NCI-H146 (cell line): ENCODE data around the gene CADPS2.

Experiments
- DNase-seq: peaks from one replicate; lab custom pipeline; 2025; lab: John Stamatoyannopoulos, UW

The CADPS2 gene

DNA sequence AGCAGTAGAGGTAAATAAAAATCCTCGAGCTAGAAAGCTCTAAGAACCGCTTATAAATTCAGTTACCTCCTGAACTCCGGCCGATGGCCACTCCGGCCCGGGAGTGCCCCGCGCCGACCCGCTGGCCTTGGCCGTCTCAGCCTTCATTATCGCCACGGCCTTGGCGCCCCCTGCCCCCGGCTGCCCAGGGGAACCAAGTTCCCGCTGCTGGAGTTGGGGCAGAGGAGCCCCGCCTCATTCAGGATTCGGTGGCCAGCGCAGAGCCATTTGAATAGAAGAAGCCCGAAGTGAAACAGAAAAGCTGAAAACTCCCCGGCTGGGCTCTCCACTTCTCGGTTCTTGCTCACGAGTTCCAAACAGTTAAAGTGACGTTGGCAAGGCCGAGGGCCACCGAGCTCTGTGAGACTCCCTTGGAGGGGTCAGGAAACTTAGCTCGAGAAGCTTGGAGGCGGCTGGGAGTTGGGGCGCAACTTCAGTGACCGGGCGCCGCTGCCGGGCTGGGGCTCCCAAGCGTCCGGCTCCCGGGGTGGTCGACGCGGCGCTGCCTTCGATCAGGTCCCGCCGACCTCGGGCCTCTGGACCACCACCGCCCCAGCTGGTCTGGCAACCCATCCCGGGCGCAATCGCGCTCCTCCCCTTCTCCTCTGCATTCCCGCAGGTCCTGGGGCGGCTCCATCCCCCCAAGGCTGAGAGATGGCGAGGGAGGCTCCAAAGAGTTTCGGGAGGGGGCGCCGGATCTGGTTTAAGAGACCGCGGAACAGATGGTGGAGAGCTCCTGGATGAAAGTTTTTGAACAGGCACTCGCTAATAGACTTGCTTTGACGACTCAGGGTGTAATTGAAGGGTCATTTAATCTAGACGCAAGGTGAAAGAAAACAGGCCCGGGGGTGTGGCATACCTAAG, 575.9 kb downstream of the CADPS2 start:
- no peak for DNase-seq

DNA sequence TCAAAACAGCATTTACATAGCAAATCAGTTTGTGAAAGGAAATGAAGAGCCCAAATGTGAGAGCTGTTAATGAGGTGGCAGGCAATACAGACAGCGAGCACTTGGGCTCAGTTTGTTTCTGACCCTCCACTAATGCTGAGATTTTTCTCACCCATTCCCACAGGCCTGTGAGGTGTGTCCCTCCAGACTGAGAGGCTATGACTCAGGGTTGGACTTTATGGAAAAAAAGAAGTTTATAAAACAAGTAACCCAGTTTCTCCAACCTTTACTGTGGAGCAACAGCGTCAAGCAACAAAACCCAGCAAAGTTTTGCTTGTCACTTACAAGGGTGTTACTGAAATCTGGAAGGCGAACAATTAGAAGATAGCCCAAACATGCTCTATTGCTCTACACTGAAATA, 576.8 kb downstream of the CADPS2 start:
- no peak for DNase-seq

DNA sequence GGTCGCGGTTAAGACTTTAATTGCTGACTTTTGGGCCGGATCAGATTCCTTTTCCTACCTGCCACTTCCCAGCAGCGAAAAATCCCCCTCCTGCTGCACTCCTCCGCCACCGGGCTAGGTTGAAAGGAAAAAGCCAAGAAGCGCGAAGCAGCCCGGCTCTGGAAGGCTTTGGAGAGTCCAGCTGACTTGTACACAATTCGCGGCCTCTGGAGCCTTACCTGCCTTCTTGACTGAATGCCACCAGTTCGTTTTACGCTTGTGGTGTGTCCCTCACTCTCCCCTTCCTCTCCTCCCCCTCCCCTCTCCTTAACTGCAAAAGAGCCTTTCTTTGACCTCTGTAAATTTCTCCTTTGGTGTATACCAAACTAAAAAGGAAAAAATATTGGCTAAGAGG, 579.0 kb downstream of the CADPS2 start:
- no peak for DNase-seq

DNA sequence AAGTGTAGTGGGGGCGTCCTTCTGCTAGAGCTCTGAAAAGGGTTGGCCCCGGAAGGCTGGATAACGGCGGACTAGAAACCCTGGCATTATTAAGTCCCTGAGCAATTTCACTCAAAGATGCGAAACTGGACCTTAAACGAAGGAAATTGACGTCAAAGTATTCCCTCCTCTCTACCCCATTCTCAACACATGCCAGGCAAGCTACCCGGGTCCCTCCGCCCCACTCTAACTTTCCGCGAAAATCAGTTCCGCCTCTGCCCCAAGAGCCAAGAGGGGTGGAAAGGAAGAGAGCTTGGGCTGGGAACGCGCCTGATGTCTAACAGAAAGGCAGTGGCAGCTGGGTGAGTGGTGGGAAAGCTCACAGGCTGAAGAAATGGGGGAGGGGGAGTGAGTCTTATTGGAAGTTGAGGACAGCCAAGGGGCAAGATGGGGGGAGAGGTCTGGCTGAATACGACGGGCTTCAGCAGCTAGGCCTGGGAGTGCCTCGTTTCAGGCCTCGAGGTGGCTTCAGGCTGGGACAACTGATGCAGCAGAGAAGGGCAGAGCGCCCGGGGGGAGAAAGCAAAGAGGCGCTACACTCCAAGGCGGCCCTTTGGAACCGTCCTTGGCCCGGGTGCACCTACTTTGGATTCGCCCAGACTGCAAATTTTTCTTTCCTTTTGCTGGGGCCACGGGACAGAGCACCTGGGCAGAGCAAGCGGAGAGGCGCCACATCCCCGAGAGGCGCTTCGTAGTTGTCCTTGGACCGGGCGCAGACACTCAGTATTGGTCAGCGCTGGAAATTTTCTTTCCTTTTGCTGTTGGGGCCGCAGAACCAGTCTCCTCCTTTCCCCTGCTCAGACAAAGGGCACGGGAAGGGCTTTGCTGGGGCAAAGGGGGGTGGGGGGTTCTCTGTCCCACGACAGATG, 579.7 kb downstream of the CADPS2 start:
- no peak for DNase-seq

DNA sequence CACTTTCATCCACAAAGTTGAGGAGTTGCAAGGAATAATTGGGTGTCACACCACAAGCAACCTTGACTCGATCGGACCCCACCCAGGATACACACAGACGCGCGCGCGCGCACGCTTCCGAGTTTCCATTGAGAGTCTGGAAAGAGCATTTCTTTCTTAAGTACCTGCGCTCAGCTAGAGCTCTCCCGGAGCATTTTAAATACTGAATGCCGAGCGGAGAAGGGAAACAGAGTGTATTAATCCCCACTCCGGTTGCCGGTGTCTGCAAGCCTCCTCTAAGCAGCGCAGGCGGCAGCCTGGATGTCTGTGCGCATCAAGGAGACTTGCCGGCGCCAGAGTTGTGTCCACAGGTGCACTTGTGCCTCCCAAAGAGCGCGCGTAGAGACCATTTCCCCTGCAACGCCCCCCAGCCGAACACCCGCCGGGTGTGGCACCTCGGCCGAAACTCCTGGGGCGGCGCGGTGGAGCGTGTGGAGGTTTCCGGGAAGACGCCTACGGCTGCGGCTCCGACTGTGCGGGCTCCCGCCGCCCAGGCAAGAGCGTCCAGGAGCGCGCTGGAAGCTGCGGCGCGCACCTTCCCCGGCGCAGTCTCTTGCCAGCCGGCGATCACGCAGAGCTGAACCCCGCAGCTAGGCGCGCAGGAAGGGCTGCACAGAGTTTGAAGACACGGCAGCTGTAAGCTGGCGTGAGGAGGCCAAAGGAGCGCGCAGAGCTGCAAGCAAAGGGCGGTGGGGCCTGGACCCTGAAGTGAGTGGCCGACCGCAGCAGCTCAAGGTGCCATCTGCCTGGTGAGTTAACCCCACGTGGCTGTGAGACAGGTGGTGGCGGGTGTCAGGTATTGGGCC, 580.6 kb downstream of the CADPS2 start:
- DNase-seq = peak; percentile 76

DNA sequence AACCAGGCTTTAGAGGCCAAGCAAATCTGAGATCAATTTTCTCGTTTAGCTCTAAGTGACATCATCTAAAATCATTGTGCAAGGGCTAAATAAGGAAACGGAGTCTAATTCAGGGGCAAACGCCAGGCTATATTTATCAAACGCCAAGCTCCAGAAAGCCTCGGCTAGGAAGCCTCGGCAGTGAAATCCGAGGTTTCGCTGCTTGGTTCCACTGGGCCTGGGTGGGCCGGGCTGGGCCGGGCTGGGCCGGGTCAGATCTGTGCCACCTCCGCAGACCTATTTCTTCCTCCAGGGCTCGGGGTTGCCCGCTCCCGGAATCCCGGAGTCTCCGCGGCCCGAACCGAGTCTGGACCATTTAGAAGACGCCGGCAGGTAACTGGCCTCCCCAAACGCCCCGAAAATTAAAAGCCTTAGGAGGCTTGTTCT, 581.3 kb downstream of the CADPS2 start:
- DNase-seq = no peak

DNA sequence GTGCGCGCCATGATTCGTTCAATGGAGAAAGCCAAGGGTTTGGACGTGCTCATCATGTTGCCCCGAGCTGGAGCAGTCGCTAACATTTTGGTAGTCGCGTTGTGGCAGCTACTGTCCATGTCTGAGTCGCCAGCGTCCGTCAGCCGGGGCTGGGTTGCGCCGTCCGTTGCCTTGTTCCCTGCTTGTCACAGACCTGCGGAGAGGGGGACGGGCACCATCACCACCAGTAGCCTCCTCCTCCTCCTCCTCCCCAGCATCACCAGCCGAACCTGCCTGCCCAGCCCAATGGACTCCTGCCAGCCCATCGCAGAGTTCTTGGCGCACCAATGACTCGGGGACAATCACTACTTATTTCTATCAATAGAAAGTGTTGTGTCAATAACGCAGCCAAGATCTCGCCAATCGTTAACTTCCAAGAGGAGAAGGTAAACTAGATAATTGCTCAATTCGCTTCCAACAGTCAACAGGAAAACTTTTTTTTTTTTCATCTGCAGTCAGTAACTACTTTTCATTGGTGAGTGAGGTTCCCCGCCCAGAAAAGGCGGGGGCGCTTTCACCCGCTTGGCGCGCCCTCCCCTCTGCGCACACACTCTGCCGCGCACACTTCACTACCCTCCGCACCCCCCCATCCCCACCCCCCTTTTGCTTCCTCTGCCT, 581.8 kb downstream of the CADPS2 start, which contains the start of gene FEZF1:
Gene FEZF1 (minus strand): TSS at position 432 of the 657 bp plus-strand sequence. CDS start 313 bp downstream, at position 119.
- peak; percentile 72 for DNase-seq

DNA sequence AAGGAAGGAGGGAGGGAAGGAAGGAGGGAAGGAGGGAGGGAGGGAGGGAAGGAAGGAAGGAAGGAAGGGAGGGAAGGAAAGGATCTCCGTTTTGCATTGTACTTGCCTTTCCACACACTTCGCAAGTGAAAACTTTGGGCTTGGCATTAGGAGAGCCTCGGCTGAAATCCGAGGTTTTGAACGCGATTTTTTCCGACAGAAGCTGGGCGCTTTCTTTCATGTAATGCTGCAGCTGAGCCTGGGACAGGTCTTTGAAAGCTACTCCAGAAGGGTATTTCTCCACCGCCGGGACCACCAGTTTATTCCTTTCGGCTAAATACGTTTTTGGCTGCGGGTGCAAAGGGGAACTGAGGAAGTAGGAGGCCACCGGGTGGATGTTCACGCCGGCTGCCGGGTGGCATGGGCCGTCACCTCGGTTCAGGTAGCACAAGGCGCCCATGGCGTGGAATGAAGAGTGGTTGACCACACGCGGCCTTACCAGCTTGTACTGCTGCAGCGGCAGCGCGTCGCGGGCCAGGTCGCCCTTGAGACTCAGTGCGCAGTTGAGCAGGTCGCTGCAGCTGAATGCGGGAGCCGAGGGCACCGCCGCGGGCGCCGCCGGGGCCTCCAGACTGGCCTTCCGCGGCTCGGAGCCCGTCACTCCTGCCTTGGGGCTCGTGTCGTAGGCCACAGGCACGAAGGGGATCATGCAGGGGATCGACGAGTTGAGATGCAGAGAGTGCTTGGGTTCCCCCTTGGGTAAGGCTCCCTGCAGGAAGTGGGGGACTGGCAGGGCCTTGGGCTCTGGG, 582.5 kb downstream of the CADPS2 start:
- DNase-seq = peak; percentile 37

DNA sequence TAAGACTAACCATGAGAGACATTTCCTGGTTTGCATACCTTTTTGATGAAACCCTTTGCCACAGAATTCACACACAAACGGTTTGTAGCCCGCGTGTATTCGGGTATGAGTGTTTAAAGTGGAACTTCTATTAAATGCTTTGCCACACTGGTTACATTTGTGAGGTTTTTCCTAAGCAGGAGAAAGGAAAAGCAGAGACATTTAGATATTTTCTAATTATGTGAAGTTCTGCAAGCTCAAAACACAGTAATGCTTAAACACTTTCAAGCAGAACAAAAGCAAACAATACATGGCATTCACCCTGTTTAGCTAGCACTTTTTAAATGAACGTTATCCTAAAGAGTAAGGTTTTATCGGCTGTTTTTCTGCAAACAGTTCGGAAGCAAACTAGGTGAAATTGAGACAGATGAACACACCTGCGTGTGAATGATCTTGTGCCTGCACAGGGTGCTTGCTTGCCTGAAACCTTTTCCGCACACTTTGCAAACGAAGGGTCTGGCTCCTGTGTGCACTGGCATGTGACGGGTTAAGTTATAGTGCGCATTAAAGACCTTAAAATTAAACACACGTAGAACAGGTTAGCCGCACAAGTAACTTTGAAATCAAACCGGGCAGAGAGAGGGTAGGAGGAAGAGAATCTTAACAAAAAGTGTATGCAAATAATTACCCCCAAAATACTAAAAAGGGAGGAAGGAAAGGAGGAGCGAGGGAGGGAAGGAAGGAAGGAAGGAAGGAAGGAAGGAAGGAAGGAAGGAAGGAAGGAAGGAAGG, 583.3 kb downstream of the CADPS2 start:
- DNase-seq = no peak

DNA sequence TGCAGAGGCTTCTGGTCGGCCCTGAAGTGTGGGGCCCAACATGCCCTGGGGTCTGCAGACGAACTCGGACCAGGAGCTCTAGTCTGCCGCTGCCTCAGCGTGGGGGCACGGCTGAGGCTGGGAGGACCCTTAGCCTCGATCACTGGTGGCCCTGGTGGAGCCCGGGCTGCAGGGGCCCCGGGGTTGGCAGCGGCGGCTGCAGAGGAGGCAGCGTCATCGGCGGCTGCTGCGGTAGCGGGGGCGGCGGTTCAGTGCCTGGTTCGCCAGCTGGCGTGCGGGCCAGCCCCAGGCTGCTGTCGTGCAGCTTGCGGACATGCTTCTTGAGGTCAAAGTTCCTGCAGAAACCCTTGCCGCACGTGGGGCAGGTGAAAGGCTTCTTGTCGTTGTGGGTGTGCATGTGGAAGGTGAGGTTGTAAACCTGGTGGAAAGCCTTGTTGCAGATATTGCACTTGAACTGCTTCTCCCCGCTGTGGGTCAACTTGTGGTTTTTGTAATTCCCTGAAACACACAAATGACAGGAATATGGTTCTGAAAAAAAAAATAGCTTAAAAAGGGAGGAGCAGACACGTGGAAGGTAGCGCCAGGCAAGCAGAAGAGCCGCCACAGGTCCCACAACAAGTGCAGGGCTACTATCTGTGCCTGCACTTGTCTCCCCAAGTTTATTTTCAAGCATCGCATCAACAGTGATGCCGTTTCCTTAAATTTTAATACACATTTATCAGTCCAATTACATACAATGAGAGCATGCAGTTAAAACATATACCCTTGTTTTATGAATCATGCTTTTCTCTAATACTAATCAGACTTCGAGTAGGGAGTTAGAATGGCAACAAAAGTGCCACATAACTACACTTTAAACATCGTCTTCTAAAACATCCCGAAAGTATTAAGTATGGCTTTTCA, 584.2 kb downstream of the CADPS2 start:
- DNase-seq = no peak

DNA sequence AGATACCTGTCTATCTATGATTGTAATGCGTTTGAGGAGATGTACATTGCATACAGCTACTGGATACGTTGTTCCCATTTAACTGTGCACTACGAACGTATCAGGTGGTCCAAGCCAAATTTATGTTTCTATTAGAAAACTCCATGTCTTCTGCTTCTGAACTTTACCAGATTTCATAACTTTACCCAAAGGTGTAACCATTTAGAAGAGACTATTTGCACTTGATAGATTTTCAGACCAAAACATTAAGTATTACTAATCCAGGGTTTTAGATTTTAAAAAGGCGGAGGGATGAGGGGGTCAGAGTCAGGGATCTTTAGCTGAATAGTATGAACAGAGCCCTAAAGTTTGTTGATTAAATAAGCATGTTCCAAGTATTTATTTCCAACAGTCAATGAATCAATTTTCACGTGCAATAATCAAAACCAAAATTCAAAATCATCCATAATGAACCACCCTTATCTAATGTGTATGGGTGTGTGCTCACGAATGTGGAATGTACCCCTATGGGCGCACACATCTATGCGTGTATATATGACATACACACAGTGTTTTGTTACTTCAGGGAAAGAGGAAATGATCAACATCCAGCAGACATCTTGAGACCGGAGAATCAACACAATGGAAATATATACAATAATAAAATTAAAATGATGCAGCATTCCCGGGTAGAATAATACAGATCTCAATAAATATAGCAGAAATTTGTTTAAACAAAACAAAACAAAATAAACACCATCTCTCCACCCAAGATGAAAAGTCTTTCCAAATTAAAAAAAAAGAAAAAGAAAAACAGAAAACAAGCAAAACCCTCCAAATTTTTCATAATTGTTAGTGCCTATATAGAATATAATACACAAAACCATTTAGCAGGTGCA, 585.1 kb downstream of the CADPS2 start:
- no peak for DNase-seq

DNA sequence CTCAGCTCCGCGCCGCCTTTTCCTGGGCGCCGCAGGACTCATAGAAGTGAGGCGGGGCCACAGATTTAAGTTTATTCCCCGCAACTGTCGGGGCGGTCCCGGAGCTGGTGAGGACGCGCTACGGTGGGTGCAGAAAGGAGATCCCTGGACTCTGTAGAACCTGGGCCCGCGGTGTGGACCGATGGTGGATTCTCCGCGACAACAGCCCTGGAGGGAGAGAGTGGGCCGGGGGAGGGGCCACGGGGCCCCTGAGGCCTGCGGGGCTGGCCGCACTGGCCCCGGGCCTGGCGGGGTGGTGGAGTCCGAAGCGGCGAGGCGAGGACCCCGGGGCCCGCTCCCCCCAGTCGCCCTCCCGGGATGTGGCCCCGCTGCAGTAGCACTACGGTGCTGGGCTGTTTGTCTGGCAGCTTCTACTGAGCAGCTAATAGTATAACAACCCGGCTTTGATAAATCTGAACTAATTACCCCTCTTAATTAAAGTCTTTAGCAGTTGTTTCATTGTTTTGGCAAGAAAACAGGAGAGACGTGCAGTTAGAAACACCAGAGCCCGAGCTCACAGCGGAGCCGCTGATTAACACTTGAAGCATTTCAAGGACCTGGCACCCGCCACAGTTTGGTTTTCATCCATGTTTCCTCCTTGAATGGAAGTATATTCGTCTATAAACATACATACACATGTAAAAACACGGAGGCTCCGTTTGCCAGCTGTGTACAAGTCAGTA, 585.9 kb downstream of the CADPS2 start:
- no peak for DNase-seq

DNA sequence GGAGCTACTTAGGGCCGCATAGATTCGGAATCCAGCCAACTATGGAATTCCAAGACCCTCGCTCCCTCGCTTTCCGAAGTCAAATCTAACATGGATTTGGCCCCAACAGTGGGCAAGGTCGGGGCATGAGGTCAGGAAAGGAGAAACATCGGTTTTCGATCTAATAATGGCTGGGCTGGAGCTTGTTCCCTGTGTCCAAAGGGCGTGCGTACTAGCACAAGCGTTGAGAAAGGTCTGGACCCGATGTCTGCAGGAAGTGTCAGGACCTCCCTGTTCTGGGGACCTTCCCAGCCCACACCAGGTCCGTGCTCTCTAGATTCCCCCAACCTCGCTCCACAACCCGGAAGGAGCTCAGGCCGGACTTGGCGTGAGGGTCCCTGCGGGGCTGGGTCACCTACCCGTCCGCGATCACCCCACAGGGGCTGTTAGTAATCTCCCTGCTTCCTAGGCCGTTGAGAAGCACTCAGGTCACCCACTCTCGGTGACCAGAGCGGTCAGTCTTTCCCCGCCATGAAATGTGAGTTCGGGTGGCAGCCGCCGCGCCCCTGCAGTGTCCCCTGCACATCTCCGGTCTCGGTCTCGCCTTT, 586.5 kb downstream of the CADPS2 start:
- no peak for DNase-seq

DNA sequence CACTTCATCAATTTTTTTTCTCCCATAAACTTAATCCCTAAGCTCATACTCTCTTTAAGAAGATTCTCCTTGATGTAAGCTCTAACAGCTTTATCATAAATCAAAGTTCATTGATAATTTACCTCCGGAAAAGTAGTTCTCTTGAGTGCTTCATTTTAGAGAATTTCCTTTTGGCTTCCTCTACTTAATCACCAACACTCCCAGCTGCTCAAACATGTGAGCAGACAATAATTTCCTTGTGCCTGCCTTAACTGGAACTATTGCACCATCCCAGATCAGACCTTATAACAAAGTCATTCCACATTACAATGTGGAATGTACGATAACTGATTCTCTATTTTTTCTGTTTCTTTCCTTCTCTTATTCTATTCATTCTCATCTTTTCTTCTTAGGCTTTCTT, 587.6 kb downstream of the CADPS2 start:
- no peak for DNase-seq

DNA sequence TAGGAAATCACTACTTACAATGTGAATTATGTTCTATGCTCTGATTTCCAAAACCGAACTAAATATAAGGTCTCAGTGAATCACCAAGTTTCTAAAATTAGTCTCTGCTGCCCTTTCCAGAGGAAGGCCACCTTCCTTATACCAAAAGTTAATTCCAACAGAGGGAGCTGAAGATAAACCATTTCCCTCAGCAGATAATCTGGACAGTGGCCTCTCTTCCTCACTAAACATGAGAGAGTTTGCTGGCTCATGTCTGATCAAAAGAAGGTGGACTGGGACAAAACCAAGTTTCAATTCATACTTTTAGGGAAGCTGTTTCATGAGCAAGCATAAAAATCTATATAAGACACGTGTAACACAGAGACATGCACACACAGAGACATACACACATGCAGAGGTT, 588.1 kb downstream of the CADPS2 start:
- DNase-seq = no peak

DNA sequence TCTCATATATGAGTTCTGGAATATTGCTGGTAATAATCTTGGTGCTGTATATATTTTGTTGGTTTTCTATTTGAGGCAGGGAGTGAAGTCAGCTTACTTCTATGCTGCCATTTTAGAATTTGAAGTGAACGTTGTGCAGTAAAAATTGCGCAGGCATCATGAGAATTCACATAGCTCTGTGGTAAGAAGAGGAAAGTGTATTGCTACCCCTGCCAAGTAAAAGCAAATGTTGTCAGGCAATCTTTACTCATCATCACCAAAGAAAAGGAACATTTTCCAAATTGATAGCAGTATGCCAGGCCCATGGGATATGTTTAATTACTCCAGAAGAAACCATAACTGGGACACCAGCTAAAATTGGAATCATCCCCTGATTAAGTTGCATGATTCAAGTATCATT, 595.1 kb downstream of the CADPS2 start:
- no peak for DNase-seq

DNA sequence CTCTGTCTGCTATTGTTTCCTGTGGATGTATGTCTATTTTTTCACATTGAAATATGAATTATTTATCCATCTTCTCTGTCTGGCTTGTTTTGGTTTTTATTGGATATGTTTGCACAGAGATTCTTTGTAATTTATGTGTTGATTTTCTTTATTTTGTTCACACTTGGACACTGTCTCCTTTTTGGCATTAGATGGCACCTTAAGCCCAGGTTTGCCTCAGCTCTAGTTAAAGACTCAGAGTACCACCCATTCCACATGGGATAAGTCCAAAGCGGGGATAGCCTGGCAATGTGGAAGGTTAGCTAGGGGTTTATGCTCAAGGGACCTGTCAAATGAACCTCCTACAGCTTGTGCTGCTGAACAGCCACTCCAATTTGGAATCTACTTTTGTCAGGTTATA, 595.8 kb downstream of the CADPS2 start:
- no peak for DNase-seq
